ENCODE results near the gene JOSD2.
"Not testable (repeated sequence)": the region's sequence is repeated elsewhere in the genome, so short reads cannot be mapped to it uniquely, and the experiment has no call there.

JOSD2 gene

GRCh38 chr19:50482916-50483315, 28.1 kb downstream of the JOSD2 start:
- DNase-seq = peak in 1 of 42 donors; percentile 24
- intact Hi-C loops (cut with DNase I) = no loop called here

- peak in 1 of 42 donors; percentile 10 for DNase-seq
- intact Hi-C loops (cut with DNase I) = no loop called here
Observed at GRCh38 chr19:50482271-50482855, 28.6 kb downstream of the JOSD2 start.

- intact Hi-C loops (cut with DNase I) = no loop called here
- DNase-seq = peak in 1 of 42 donors; percentile 20
Observed at GRCh38 chr19:50481351-50482149, 29.4 kb downstream of the JOSD2 start.

- intact Hi-C loops (cut with DNase I) = no loop called here
- peak in 1 of 42 donors; percentile 7 for DNase-seq
Observed at GRCh38 chr19:50480281-50481111, 30.5 kb downstream of the JOSD2 start.

GRCh38 chr19:50479761-50480251, 31.2 kb downstream of the JOSD2 start:
- intact Hi-C loops (cut with DNase I) = loop anchor here (5.0 kb wide), 1 partner anchor 98 kb away; the partner anchor contains the start of gene POLD1
- peak in 1 of 42 donors; percentile 25 for DNase-seq

GRCh38 chr19:50478901-50479715, 31.9 kb downstream of the JOSD2 start:
- intact Hi-C loops (cut with DNase I) = loop anchor here (5.0 kb wide), 1 partner anchor 97 kb away; the partner anchor contains the start of gene POLD1
- peak in 27 of 42 donors; percentile 40 to 81 (median 54) for DNase-seq

GRCh38 chr19:50477751-50478515, 33.1 kb downstream of the JOSD2 start:
- peak in 1 of 42 donors; percentile 32 for DNase-seq
- intact Hi-C loops (cut with DNase I) = loop anchor here (2.0 to 5.0 kb wide), 2 partner anchors 33 to 96 kb away; partner anchors contain the start of genes JOSD2 and POLD1

GRCh38 chr19:50476907-50477238, 34.1 kb downstream of the JOSD2 start:
- intact Hi-C loops (cut with DNase I) = loop anchor here (2.0 to 5.0 kb wide), 2 partner anchors 34 to 95 kb away; partner anchors contain the start of genes JOSD2 and POLD1
- DNase-seq = no peak

GRCh38 chr19:50476224-50476906, 34.6 kb downstream of the JOSD2 start, which contains the start of the genes EMC10 and GARIN5A:
EMC10 (plus strand) TSS chr19:50476507; CDS start chr19:50476545, 38 bp downstream.
GARIN5A (minus strand) TSS chr19:50476848; CDS start chr19:50476388, 460 bp downstream.
- peak; percentile 79 to 95 (median 90) for DNase-seq
- intact Hi-C loops (cut with DNase I) = loop anchor here (2.0 to 5.0 kb wide), 2 partner anchors 34 to 94 kb away; partner anchors contain the start of genes JOSD2 and POLD1

- intact Hi-C loops (cut with DNase I) = loop anchor here (2.0 to 5.0 kb wide), 2 partner anchors 35 to 93 kb away; partner anchors contain the start of genes JOSD2 and POLD1
- DNase-seq = peak in 1 of 42 donors; percentile 10
Observed at GRCh38 chr19:50475736-50476223, 35.2 kb downstream of the JOSD2 start.

GRCh38 chr19:50475101-50475568, 35.9 kb downstream of the JOSD2 start:
- DNase-seq = peak in 1 of 42 donors; percentile 30
- intact Hi-C loops (cut with DNase I) = loop anchor here (5.0 kb wide), 1 partner anchor 93 kb away; the partner anchor contains the start of gene POLD1

- intact Hi-C loops (cut with DNase I); DNase-seq: not testable (repeated sequence)
Observed at GRCh38 chr19:50473336-50473735, 37.7 kb downstream of the JOSD2 start.

GRCh38 chr19:50468818-50469217, 42.2 kb downstream of the JOSD2 start:
- no peak for DNase-seq
- intact Hi-C loops (cut with DNase I) = no loop called here

GRCh38 chr19:50467566-50467965, 43.4 kb downstream of the JOSD2 start:
- DNase-seq = no peak
- intact Hi-C loops (cut with DNase I) = no loop called here

GRCh38 chr19:50466706-50467039, 44.3 kb downstream of the JOSD2 start:
- intact Hi-C loops (cut with DNase I) = no loop called here
- DNase-seq = no peak

- DNase-seq = peak in 1 of 42 donors; percentile 59
- intact Hi-C loops (cut with DNase I) = no loop called here
Observed at GRCh38 chr19:50465986-50466705, 44.8 kb downstream of the JOSD2 start.
